Activated CD8-positive, alpha-beta memory T cell treated with anti-CD3 and anti-CD28 coated beads for 24 hours (primary cell): ENCODE measurements around the gene THAP11.

Source experiments
- DNase-seq: peaks from one replicate; pipeline ENCODE4 v3.0.0-alpha.2; 2020

THAP11 gene

GRCh38 chr16:67841816-67842508 lies at the start of gene THAP11:
Gene THAP11, plus strand, starts transcription at chr16:67842320. Its CDS starts 235 bp downstream, at chr16:67842555.
- peak; percentile 97 for DNase-seq

- no peak for DNase-seq
Measured at GRCh38 chr16:67796099-67796718, 45.9 kb upstream of the THAP11 start.

- DNase-seq = no peak
Measured at GRCh38 chr16:67800338-67800926, 41.7 kb upstream of the THAP11 start.

GRCh38 chr16:67801241-67801640 lies 40.9 kb upstream of the THAP11 start:
- no peak for DNase-seq

- DNase-seq = no peak
Measured at GRCh38 chr16:67801883-67802282, 40.2 kb upstream of the THAP11 start.

- DNase-seq = no peak
Measured at GRCh38 chr16:67803894-67804293, 38.2 kb upstream of the THAP11 start.

- no peak for DNase-seq
Measured at GRCh38 chr16:67804853-67805542, 37.1 kb upstream of the THAP11 start.

GRCh38 chr16:67805718-67806427 lies 36.2 kb upstream of the THAP11 start:
- DNase-seq = no peak

GRCh38 chr16:67806428-67807147 lies 35.5 kb upstream of the THAP11 start, which contains the start of the genes RANBP10 and TSNAXIP1:
Gene RANBP10, minus strand, starts transcription at chr16:67806560. Its CDS starts 24 bp downstream, at chr16:67806536.
Gene TSNAXIP1, plus strand, starts transcription at chr16:67806889. Its CDS starts 261 bp downstream, at chr16:67807150.
- DNase-seq = peak; percentile 96

- DNase-seq = no peak
Measured at GRCh38 chr16:67807148-67807682, 34.9 kb upstream of the THAP11 start.

- no peak for DNase-seq
Measured at GRCh38 chr16:67811899-67812298, 30.2 kb upstream of the THAP11 start.

GRCh38 chr16:67814567-67814966 lies 27.6 kb upstream of the THAP11 start:
- no peak for DNase-seq

GRCh38 chr16:67820608-67821259 lies 21.4 kb upstream of the THAP11 start:
- no peak for DNase-seq

GRCh38 chr16:67822511-67822910 lies 19.6 kb upstream of the THAP11 start:
- no peak for DNase-seq

GRCh38 chr16:67825119-67825518 lies 17.0 kb upstream of the THAP11 start:
- no peak for DNase-seq

- no peak for DNase-seq
Measured at GRCh38 chr16:67825906-67826305, 16.2 kb upstream of the THAP11 start.

GRCh38 chr16:67828651-67829050 lies 13.5 kb upstream of the THAP11 start:
- DNase-seq = no peak

- DNase-seq = no peak
Measured at GRCh38 chr16:67833030-67833414, 9.1 kb upstream of the THAP11 start.

- peak; percentile 97 for DNase-seq
Measured at GRCh38 chr16:67833415-67834241, 8.5 kb upstream of the THAP11 start.

- DNase-seq = no peak
Measured at GRCh38 chr16:67834242-67834614, 7.9 kb upstream of the THAP11 start.
